GM19099 (cell line): ENCODE measurements around the gene SPATA3.

Experiments
- POLR2A ChIP-seq: IDR thresholded peaks from 3 replicates; pipeline ENCODE4 v1.6.1; 2011; ENCODE audit warnings: low read depth; ENCODE audit not compliant: insufficient read length; ENCODE audit errors: extremely low read depth

SPATA3 gene

DNA sequence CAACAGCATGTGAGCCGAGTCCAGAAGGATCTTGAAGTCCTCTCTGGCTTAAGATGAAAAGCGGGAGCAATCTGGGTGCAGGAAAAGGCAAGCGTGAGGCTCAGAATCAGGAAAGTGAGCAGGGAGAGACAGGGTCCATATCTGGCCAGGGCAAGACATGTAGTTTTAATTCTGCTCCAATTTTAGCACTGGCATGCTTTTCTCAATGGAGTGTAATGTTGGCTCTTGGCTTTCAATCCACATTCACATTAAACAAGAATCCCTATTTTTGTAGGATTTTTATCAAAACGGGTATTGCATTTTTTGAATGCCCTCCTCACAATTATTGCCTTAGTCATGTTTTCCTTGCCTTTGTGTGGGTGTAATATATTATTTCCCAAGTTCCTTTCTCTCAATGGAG, 6.0 kb downstream of the SPATA3 start:
- TF ChIP-seq POLR2A = no peak

DNA sequence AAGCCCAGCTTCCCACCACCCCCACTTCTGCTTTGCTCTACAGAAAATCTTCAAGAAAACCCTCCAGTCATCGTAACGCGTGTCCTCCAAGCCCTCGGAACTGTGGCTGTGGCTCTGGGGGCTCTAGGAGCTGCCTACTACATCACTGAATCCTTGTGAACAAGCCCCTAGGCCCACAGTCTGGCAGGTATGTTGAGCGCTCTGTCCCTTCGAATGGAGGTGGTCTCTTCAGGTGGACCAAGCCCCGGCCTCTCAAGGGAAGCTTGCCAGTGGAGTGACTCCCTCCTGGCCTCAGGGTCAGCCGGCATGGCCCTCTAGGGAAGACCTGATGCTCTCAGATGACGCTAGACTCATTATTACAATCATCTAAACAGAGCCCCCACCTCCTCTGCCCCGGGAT, 6.7 kb downstream of the SPATA3 start:
- TF ChIP-seq POLR2A = no peak

GRCh38 chr2:231003186-231003585, 7.3 kb downstream of the SPATA3 start:
- no peak for TF ChIP-seq POLR2A

DNA sequence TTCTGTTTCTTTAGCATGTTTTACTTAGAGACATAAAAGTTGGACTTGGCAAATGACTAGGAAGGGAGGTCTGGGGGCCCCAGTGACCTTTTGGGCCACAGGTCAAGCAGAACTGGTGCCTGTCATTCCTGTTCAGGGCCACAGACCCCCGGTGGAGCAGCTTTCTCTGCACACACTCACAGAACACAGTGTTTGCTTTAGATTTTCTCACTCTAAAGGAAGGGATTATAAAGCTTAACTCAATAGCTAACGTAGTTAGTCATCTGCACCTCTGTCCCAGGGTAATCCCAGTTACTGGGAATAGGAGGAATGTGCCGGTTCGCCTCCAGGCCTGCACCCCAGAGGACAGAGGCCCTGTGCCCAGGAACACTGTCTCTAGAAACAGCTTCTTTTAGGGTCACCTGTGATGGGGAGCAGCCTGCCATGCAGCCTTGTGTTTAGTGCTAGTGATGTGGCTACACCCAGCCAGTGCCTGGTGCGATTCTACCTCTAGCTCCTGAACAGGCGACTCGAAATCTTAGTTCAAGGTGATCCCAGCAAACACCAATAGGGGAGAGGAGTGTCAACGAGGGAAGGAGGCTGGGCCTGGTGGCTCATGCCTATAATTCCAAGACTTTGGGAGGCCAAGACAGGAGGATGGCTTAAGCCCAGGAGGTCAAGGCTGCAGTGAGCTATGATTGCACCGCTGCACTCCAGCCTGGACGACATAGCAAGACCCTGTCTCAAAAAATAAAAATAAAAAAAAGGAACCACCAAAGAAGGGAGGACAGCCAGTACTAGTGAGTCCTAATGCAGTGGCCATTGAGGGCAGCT, 11.6 kb downstream of the SPATA3 start:
- no peak for TF ChIP-seq POLR2A

DNA sequence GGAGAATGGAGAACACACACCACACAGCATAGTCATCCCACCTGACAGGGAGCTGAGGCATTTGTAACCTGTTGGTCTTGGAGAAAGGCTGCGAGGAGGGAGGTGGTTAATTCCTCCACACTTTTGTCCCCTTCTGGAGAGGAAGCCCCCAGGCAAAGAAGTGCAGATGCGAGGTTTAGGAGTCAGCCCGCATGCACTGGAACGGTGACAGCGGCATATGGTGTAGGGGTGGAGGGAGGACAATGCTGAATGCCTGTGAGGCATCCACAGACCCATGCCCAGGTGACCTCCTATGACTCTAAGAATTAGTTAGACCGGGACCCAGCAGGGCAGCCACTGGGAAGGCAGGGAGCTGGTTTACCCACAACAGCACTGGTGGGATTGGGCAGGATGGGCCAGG, 12.2 kb downstream of the SPATA3 start:
- no peak for TF ChIP-seq POLR2A

- no peak for TF ChIP-seq POLR2A
Observed at GRCh38 chr2:231009236-231009919, 13.5 kb downstream of the SPATA3 start.

GRCh38 chr2:231010201-231010730, 14.3 kb downstream of the SPATA3 start:
- no peak for TF ChIP-seq POLR2A

GRCh38 chr2:231011526-231011925, 15.6 kb downstream of the SPATA3 start:
- TF ChIP-seq POLR2A = no peak

DNA sequence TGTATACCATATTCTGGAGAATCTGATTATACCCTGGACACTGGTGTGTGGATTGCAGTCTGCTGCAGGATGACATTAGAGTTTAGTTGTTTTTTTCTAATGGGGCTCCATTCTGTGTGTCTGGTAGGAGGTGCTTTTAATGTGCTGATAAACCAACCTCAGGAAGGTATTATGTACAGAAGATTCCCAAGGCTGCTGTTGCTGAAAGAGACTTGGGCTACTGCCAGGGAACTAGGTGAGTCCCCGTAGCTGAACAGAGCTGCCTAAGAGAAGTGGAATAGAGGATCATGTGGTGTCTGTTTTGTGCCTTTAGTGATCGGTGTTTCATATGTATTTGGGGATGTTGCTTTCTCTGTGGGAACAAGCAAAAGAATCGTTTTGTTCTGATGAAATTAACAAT, 16.5 kb downstream of the SPATA3 start:
- no peak for TF ChIP-seq POLR2A

DNA sequence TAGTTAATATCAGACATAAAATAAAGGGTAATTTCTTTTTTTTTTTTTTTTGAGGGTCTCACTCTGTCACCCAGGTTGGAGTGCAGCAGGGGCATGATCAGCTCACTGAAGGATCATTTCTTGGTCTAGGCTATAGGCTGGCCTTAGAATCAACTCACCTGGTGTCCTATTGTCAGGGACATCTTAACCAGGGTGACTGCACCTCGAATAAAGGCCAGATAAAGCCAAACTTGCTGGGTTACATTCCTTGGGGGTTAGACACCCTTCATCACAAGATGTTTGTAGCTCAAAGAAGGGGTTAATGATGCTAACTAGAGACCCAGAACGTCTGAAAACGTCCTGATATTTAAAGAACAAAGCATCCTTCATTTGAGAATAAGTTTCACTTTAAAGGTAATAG, 17.9 kb downstream of the SPATA3 start:
- no peak for TF ChIP-seq POLR2A

GRCh38 chr2:231015478-231015877, 19.6 kb downstream of the SPATA3 start:
- TF ChIP-seq POLR2A = no peak

- TF ChIP-seq POLR2A = no peak
Observed at GRCh38 chr2:231015926-231016325, 20.0 kb downstream of the SPATA3 start.

DNA sequence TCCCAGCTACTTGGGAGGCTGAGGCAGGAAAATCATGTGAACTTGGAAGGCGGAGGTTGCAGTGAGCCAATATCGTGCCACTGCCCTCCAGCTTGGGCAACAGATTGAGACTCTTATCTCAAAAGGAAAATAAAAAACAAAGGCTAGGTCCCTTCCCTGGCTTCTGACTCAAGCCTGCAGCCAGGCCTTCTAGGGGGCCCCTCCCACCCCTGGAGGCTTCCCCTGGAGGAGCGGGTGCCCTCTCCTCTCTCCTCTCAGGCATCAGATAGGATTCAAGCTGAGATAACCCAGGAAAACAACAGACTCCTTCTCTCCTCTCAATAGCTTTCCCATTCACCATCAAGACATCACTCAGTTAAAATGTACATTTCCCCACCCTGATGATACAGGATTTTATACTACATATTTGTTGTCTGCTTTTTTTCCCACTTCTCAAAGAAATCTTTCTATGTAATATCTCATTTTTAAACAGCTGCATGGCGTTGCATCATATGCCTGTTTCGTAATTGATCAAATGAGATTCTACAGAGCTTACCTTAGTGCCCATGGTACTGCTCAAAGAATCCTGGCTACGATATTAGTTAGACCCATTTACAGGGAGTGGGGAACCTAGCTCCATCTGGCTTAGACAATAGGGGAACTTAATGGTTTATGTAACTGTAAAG, 20.8 kb downstream of the SPATA3 start:
- TF ChIP-seq POLR2A = no peak

- TF ChIP-seq POLR2A = no peak
Observed at GRCh38 chr2:231017231-231017598, 21.3 kb downstream of the SPATA3 start.

- no peak for TF ChIP-seq POLR2A
Observed at GRCh38 chr2:231018184-231018583, 22.3 kb downstream of the SPATA3 start.

DNA sequence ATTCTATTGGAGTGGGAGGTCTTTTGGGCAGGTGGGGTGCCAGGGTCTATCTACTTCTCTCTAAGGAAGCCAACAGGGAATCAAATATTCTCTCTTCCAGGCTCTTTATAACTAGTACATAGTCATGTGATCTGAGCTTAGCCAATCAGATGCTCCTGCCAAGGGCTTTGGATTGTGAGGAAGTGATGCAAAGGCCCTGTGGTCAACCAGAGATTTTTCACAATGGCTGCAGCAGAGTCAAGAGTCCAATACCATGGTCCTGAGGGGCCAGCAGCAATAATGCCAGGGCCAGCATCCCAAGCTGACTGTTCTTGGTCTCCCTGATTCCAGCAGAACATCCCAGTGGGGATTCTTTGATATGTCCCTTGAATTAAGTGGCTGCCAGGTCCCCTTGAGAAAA, 33.0 kb downstream of the SPATA3 start:
- TF ChIP-seq POLR2A = no peak

- TF ChIP-seq POLR2A = no peak
Observed at GRCh38 chr2:231029563-231029962, 33.6 kb downstream of the SPATA3 start.

GRCh38 chr2:231030725-231031124, 34.8 kb downstream of the SPATA3 start:
- TF ChIP-seq POLR2A = no peak
